GM18526 (cell line): Measurements from ENCODE around the gene STXBP1.

Experiments used
- POLR2A ChIP-seq: IDR thresholded peaks from 3 replicates; pipeline ENCODE4 v1.6.1; 2011; ENCODE audit not compliant: insufficient read length; ENCODE audit errors: extremely low read depth

The STXBP1 gene

DNA sequence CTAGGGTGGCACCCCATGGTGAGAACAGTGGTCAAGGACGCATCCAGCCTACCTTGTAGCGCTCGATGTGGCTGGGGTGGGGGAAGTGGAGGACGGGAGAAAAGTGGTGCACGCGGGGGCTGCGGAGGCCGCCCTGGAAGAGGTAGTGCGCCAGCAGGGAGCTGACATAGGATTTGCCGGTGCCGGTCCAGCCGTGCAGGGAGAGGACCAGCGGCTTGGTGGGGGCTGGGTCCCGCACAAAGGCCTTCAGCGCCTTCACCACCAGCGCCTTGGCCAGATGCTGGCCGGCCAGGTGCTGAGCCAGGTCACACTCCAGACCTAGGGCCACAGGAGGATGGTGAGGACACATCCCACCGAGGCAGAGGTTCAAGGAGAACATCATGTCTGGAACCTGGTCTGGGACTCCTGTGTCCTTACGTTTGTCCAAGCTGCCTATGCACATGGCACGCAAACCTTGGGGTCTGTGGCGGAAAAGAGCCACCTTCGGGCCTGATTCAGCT lies 122.2 kb downstream of the STXBP1 start:
- no peak for TF ChIP-seq POLR2A

DNA sequence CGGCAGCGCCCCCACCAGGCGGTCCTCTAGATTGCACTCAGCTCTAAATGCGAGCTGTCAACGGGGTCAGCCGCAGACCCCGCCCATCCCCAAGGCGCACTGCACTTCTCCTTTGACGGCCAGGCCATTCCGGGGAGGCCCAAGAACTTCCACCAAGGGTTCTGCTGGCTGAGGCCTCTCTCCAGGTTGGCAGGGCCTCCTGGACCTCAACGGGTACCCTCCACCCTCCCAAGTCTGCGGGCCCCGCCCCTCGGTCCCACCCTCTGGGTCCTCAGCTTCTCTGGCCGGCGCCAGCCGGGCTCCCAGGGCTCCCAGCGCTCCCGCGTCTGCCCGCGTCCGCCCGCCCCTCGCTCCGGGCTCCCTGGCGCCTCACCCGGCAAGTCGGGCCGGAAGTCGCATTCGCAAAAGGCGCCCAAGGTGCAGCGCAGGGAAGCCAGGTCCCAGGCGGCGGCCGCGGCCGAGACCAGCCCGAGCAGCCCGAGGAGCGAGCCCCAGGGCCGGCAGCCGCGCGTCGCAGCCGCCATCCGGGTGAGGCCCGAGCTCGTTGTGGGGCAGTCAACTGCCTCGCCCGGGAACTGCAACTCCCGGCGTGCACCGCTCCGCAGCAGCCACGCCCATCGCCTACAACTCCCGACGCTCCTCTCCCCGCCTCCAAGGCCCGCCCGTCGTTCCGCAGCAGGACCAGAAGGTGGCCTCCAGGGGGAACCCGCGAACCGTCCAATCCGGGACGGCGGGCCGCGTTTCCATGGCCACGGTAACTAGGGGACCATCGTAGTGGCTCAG lies 122.9 kb downstream of the STXBP1 start, which contains the start of gene TOR2A:
TSS of gene TOR2A (minus strand) at position 548 of the 783 bp plus-strand sequence. CDS start at position 524, 24 bp downstream.
- peak; percentile 71 for TF ChIP-seq POLR2A

DNA sequence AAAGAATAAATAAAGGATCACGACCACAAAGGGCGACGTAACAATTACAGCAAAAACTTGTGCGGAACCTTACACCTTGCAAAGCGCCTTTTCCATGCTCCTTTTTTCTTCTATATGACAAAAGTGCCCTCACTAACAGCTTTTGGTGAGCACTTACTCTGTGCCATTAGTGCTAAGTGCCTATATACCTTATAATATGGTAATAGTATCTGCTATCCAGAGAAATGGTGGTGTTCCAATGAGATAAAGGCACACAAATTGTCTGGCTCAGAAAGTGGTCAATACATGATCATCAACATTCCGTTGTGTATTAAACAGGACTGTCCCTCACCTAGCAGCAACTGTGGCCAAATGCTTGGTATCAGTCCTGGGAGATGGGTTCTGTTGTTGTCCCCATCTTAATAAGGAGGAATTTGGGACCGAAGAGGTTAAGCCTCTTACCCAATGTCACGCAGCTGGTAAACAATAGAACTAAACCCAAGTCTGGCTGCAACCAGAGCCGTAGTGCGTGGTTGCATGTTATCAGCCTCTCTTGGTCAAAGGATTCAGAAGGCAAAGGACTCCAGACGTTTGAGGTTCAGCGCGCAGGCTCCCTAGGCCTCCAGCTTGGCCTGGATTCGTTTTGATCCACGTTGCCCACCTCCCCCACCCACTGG lies 123.6 kb downstream of the STXBP1 start:
- TF ChIP-seq POLR2A, result no peak

DNA sequence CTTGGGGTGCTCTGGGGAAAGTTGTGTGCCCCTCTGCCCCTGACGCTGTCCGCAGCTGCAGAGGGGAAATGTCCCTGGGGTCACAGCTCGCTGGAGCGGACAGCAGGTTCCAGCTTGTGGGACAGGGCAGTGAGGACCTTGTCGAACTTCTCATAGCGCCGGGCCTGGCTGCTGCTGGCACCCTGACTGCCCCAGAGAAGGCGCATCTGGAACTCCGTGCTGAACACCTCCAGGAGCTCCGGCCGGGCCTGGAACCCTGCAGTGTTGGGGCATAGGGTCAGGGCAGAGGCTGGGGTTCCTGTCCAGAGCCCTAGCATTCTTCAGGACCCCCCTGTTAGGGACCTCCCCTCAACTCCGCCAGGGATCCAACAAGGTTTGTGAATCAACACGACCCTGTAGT lies 126.6 kb downstream of the STXBP1 start:
- no peak for TF ChIP-seq POLR2A

DNA sequence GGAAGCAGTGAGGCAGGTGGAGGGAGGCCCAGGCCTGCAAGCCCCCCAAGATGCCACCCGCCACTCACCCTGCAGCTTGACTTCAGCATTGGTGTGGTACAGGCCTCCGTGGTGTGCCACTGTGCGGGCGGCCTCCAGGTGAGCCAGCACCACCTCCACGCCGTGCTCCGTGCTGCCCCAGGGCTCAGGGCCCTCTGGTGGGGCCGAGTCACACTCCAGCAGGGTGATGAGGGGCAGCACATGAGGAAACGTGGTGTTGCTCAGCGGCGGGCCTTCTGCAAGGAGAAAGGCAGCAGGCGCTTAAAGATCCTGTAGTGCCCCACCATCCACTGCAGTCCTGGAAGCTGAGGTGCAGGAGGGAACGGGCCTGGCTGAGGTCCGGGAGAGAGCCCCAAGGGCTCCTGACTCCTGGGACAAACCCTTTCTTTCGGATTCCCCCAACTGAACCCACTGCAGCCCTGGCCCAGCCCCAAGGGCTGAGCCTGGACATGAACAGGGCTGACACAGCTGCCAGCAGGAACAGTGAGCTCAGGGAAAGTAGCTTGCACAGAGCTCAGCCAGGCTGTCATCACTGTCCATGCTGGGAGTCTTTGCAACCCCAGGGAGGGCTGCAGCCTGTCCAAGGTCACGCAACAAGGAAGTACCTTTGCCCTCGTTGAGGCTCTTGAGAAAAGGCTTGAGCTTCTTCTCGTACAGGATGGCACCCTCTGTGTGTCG lies 127.7 kb downstream of the STXBP1 start:
- TF ChIP-seq POLR2A, result no peak

DNA sequence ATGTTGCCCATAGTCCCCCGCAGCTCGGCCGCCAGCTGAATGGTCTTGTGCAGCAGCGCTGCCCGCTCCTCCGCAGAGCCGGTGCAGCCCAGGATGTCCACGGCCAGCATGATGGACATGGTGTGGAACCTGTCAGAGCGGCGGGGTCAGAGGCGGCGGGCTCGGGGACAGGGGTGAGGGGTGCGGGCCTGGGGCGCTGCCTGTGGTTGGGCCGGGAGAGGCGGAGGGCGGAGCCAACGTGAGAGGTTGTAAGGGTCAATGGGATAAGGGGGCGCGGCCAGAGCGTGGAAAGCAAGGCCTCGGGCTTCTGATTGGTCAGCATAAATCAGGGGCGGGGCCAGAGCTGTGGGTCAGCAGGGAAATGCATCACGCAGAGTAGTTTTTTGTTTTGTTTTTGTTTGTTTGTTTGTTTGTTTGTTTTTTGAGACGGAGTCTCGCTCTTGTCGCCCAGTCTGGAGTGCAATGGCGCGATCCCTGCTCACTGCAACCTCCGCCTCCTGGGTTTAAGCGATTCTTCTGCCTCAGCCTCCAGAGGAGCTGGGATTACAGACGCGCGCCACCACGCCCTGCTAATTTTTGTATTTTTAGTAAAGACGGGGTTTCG lies 129.9 kb downstream of the STXBP1 start:
- no peak for TF ChIP-seq POLR2A
